ENCODE measurements around the gene RUNDC3A. TPM values are rescaled to one million over a fixed set of nuclear protein-coding genes. Genes with fewer than 3 reads are reported as not detected.

The RUNDC3A gene
- total RNA-seq, 1 experiment from 2014 or later: 0.29 TPM

DNA sequence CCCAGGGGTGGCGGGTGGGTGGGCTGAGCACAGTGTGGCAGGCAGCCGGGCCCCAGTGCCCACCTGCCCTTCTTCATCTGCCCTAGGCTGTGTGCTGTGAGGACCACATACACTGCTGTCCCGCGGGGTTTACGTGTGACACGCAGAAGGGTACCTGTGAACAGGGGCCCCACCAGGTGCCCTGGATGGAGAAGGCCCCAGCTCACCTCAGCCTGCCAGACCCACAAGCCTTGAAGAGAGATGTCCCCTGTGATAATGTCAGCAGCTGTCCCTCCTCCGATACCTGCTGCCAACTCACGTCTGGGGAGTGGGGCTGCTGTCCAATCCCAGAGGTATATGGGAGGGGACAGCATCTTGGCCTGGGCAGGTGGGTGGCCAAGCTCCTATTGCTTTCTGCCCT lies 43.1 kb downstream of the RUNDC3A start:
- Histone ChIP-seq H3K4me3 (ENCODE audit: low read length) (no peak overlapping the region), H3K79me2 (ENCODE audit: low read length) (peaks cover 2% of the 10 kb centered on the region), H3K9me2 (replicated peaks; ENCODE audit: low read length) (no peaks in the 10 kb centered on the region), H3K36me3 (ENCODE audit: low read depth, low read length) (peaks cover 13% of the 10 kb centered on the region; the same call in 1 of the 2 replicates), H3K27me3 (ENCODE audit: low read length) (no peaks in the 10 kb centered on the region), H3K27ac (ENCODE audit: low read length) (no peak overlapping the region), H3K9me3 (ENCODE audit: low read length) (no peaks in the 10 kb centered on the region), H3F3A (ENCODE audit: low read length, unreplicated experiment) (no peaks in the 10 kb centered on the region), H3K9ac (ENCODE audit: low read length) (no peak overlapping the region), H3K4me1 (ENCODE audit: insufficient read depth, low read length) (no peaks in the 10 kb centered on the region; the same call in 1 of the 2 replicates), H3K4me2 (ENCODE audit: low read length) (no peak overlapping the region), H2AFZ (ENCODE audit: low read length) (no peak overlapping the region), H4K20me1 (ENCODE audit: low read length) (no peaks in the 10 kb centered on the region)
- intact Hi-C loops (cut with micrococcal nuclease): no loop called here
- ChIA-PET CTCF (interaction anchor here (0.6 to 0.8 kb wide), 2 partner anchors 9 to 143 kb away, joined by 3 to 13 read pairs; no protein-coding TSS in a partner anchor), POLR2A (ENCODE audit: unreplicated experiment) (no interaction called here)
- DNase-seq (no peak), ATAC-seq (no peak)
- no peak for TF ChIP-seq EZH2phosphoT487 (IDR thresholded peaks at IDR 0.05; ENCODE audit: borderline replicate concordance, low read length)
- no peak for TF ChIP-seq EZH2 (IDR thresholded peaks at IDR 0.05; ENCODE audit: low read length, unreplicated experiment)
- no peak for TF ChIP-seq CTCF (conservative IDR thresholded peaks at IDR 0.05; ENCODE audit: low read depth, low read length)
- BruUV-seq (replicated peaks): no TSS peak

- intact Hi-C loops (cut with micrococcal nuclease): no loop called here
- Histone ChIP-seq H3F3A (ENCODE audit: low read length, unreplicated experiment) (no peaks in the 10 kb centered on the region), H3K9me3 (ENCODE audit: low read length) (no peaks in the 10 kb centered on the region), H3K79me2 (ENCODE audit: low read length) (no peaks in the 10 kb centered on the region), H3K27ac (ENCODE audit: low read length) (no peak overlapping the region), H2AFZ (ENCODE audit: low read length) (no peak overlapping the region), H3K36me3 (ENCODE audit: low read depth, low read length) (peaks cover 13% of the 10 kb centered on the region; the same call in 1 of the 2 replicates), H3K9ac (ENCODE audit: low read length) (no peak overlapping the region), H3K4me3 (ENCODE audit: low read length) (no peak overlapping the region), H3K27me3 (ENCODE audit: low read length) (no peaks in the 10 kb centered on the region), H3K9me2 (replicated peaks; ENCODE audit: low read length) (no peaks in the 10 kb centered on the region), H4K20me1 (ENCODE audit: low read length) (no peaks in the 10 kb centered on the region), H3K4me2 (ENCODE audit: low read length) (no peak overlapping the region), H3K4me1 (ENCODE audit: insufficient read depth, low read length) (no peaks in the 10 kb centered on the region)
- DNase-seq (no peak), ATAC-seq (no peak)
- TF ChIP-seq EZH2phosphoT487 (IDR thresholded peaks at IDR 0.05; ENCODE audit: borderline replicate concordance, low read length) (no peak), CTCF (conservative IDR thresholded peaks at IDR 0.05; ENCODE audit: low read depth, low read length) (no peak), EZH2 (IDR thresholded peaks at IDR 0.05; ENCODE audit: low read length, unreplicated experiment) (no peak)
- TSS peak; percentile 45 for BruUV-seq (replicated peaks)
- ChIA-PET CTCF (interaction anchor here (0.8 kb wide), 1 partner anchor 9 kb away, joined by 3 read pairs; no protein-coding TSS in a partner anchor), POLR2A (ENCODE audit: unreplicated experiment) (no interaction called here)
Measured at GRCh38 chr17:44351961-44352827, 43.8 kb downstream of the RUNDC3A start.

Data from PC-3 (cell line).